SIG-M5 treated with dmso at 0.1 percent for 504 hours (cell line): ENCODE measurements around the gene SYT2.
A peak's percentile ranks its signal among the peaks of the same experiment; 100 is the strongest.

Experiments
- DNase-seq: peaks from one replicate; lab custom pipeline; 2025; ENCODE audit not compliant: unreplicated experiment; lab: John Stamatoyannopoulos, UW

Gene SYT2

GRCh38 chr1:202706851-202707250 is 3.4 kb downstream of the SYT2 start:
- no peak for DNase-seq

- no peak for DNase-seq
Measured at GRCh38 chr1:202704601-202705000, 5.7 kb downstream of the SYT2 start.

DNA sequence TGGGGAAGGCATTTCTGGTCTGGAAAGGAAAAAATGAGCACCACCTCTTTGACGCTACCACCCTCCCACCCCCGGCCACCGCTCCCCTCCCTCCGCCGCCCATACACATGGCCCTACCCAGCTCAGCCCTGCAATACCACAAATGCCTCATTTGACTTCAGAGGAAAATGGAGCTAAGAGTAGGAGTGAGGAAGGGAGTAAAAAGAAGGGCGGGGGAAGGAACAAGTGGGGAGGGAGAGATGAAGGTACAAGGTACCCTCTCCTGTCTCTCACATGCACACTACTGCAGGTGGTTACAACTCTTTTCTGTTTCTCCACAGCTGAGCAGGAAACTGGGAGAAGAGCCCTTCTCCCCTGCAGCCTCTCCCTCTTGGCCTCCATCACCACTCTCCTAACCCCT is 7.1 kb downstream of the SYT2 start:
- no peak for DNase-seq

DNA sequence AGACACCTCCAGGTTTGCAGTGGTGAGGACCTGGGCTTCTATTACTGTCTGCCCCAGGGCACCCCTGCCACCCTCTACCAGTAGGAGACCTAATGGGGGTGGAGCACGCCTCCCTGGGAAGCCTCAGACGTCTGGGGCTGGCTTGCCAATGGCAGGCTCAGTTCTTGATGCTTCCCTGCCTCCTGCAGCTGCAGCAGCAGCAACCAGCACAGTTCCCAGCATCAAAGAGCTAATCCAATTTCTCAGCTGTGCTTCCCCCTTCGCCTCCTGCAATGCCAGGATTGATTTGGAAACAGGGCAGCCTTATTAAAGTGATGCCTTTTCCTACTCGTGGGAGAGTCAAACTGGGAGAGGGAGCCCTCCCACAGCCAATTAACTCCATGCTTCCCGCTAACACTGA is 8.2 kb downstream of the SYT2 start:
- DNase-seq: no peak

DNA sequence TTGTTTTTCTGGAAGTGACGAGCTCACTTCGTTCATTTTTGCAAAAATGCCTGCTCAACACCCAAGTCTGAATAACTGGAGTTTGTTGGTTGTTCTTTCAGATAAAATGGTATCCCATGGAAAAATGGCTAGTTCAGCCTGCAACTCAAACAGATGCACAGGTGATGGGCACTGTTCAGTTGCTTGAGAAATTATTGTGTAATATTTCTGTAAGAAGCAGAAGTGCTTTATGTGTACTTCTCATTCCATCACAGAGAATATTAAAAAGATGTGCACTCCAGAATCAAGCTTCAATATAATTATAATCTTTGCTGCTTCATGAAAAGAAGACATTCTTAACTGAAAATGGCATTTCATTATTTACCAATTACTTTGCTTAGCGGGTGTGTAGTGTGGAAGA is 9.1 kb downstream of the SYT2 start:
- DNase-seq: no peak

DNA sequence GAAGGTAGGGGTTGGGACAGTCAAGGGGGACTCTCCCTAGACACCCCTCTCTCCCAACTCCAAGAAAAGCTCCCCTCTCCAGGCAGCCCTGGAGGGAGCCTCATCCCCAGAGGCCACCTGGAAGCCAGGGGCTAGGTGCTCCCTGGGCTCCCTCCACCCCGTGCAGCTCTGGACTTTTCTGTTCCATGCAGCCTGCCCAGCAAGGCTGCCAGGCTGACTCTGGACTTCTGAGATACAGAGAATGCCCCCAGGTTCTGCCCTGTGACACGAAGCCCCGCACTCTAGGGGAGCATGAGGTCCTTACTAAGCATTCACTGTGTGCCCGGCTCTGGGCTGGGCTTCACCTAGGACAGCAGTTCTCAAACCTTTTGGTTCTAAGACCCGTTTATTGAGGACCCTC is 10.2 kb downstream of the SYT2 start:
- DNase-seq: no peak

DNA sequence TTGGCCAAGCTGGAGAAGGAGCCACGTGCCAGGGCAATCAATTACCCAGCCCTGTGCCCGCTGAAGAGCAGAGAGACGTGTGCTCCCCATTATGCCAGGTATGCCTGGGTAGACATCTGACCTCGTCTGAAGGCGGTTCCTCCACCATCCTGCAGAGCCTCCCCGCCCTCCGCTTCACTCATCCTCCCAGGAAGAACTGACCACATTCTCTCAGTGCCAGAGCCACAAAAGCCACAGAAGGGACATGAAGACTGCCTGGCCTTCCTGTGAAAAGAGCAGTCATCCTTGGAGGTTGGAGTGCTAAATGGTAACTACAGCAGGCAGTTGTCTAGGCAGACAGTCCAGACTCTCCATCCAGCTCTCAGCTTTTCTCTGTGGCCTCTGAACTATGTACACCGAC is 12.0 kb downstream of the SYT2 start:
- no peak for DNase-seq

GRCh38 chr1:202697038-202697437 is 13.2 kb downstream of the SYT2 start:
- DNase-seq: no peak

- no peak for DNase-seq
Measured at GRCh38 chr1:202694314-202694713, 15.9 kb downstream of the SYT2 start.

- peak; percentile 74 for DNase-seq
Measured at GRCh38 chr1:202692959-202693555, 17.2 kb downstream of the SYT2 start.

- no peak for DNase-seq
Measured at GRCh38 chr1:202691816-202692215, 18.4 kb downstream of the SYT2 start.

DNA sequence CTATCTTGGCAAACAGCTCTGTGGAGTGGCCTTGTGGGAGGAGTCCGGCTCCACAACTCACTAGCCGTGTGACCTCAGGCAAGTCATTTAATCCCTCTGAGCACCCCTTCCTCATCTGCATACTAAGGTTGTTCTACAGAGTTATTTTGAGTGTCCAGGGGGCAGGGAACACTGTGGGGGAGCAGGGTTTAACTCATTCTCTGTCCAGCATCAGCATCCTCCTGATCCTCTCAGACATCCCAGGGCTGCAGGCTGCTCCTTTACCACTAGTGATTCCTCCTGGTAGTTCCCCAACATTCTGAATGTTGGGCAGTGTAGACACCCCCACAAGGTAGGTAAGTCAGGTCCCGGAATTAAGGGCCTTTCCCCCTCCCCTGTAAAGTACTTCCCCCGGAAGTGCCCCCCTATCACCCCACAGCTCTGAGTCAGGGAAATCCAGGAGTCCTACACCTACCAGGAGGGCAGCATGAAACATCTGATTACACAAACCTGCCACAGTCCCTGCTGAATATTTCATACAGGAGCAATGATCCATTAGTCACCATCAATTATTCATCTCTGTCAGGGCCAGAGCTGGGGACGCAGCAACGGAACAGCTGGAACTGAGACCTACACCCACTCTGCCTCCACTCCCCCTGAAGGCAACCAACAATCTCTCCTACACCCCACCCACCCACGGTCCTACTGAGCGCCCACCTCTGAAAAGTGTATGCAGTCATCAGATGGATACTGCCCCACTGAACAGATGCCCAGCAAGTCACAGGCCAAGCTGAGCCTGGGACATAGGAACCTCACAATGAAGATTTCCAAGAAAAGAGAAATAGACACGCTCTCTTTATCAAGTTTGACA is 20.5 kb downstream of the SYT2 start:
- no peak for DNase-seq

DNA sequence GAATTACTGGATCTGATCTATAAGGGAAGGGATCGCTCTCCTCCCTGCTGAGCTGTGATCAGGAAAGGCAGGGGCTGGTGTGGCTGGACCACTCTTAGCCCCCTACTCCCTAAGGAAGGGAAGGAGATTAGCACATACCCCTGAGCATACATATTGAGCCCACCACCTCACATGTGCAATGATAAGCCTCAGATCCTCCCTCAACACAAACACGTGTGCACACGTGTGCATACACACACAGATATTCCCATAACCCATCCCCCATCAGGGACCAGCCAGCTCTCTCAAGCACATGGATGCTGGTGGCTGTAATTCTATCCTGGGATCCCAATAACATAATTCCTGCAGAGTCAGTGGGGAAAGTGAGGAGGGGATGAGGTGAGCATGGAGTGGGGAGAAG is 21.2 kb downstream of the SYT2 start:
- DNase-seq: no peak

DNA sequence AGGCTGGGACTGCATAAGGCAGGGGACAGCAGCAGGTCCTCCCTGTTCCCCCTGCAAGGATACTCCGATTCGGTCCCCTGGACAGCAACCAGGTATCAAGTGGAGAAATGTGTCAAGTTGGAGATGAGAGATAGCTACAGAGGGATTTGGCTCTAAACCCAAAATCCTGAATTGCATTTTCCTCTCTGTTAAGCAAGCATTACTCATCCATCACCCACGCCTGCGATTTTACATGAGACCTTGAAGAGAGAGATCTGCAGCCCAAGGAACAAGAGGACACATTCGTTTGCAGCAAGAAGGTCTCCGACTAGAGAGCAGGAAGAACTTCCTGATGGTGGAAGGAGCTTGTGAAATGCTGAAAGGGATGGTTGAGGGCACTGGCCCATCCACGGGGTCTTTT is 21.9 kb downstream of the SYT2 start:
- DNase-seq: no peak

GRCh38 chr1:202687798-202688197 is 22.5 kb downstream of the SYT2 start:
- no peak for DNase-seq

GRCh38 chr1:202687370-202687769 is 22.9 kb downstream of the SYT2 start:
- DNase-seq: no peak

DNA sequence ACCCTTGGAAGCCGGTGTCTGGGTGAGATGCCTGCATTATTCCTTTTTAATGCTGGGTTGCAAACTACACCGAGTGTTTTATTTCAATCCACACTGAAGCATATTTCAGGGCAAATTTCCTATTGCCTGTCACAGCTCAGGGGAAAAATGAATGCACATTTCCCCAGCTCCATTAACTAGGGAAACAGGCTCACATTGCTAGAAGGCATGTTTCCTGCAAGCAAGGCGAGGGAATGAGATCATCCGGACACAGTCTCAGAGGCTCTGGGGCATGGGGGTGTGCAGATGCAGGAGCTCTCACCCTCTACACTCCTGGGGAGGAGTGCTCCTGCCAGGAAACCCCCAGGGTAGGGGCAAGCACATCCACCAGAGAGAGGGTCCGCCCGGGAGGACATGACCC is 24.6 kb downstream of the SYT2 start:
- DNase-seq: no peak

GRCh38 chr1:202684716-202685115 is 25.5 kb downstream of the SYT2 start:
- no peak for DNase-seq

DNA sequence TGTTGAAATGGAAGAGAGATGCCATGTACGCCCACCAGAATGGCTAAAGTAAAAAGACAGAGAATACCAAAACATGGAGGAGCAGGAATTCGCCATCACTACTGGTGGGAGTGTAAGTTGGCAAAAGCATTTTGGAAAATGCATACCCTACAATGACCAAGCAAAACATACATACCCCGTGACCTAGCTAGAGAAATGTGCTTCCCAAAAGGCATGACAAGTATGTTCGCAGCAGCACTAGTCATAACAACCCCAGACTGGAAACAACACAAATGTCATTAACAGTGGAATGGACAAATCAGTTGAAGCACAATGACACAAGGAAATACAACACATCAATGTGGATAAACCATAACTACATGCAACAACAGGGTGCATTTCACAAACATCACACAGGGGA is 27.2 kb downstream of the SYT2 start:
- no peak for DNase-seq

- no peak for DNase-seq
Measured at GRCh38 chr1:202682477-202682876, 27.8 kb downstream of the SYT2 start.

DNA sequence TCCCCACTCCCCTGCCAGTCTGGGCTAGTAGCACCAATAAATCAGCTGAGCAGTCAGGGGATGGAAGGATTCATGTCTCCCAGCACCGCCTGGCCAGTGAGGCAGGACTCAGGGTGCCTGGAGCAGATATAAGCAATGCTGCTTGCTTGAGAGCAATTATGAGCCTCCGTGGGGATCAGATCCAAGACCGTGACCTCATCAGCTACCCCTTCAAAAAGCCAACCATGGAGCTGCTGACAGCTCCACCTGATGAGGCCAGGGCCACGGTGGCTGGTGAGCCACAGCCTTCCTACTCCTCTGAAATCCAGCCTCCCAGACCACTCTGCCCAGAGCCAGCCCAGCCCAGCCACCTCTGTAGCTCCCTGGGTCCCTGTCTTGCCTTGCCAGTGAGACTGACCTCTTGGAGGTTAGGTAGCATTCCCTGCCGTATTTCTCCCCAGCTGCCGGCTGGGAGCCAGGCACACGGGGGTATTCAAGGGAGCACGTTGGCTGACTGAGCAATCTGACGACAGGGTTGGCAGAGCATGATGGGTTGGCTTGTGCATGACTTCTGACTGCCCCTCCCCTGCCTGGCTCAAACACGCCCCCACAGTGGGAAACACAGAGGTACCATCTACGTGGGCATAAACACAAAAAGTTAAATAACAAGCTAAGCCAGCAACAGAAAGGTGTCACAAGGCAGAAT is 28.4 kb downstream of the SYT2 start:
- DNase-seq: no peak
